Uterine smooth muscle cell (primary cell): ENCODE data around the gene COL9A2. TPM values are rescaled to one million over a fixed set of nuclear protein-coding genes. Genes with fewer than 3 reads are reported as not detected.

Source experiments
- total RNA-seq: library from RNA; depleted of rRNA; stranded (reverse); fragments of >200 nt; gene quantifications from 2 replicates; pipeline ENCODE4 v1.2.3, GENCODE V29; 2014

COL9A2 gene
- total RNA-seq = 0.55 and 1.00 TPM in 2 replicates

GRCh38 chr1:40316595-40317393, at the start of gene COL9A2:
TSS of gene COL9A2 (minus strand) at chr1:40317286. CDS start at chr1:40317197, 89 bp downstream.

DNA sequence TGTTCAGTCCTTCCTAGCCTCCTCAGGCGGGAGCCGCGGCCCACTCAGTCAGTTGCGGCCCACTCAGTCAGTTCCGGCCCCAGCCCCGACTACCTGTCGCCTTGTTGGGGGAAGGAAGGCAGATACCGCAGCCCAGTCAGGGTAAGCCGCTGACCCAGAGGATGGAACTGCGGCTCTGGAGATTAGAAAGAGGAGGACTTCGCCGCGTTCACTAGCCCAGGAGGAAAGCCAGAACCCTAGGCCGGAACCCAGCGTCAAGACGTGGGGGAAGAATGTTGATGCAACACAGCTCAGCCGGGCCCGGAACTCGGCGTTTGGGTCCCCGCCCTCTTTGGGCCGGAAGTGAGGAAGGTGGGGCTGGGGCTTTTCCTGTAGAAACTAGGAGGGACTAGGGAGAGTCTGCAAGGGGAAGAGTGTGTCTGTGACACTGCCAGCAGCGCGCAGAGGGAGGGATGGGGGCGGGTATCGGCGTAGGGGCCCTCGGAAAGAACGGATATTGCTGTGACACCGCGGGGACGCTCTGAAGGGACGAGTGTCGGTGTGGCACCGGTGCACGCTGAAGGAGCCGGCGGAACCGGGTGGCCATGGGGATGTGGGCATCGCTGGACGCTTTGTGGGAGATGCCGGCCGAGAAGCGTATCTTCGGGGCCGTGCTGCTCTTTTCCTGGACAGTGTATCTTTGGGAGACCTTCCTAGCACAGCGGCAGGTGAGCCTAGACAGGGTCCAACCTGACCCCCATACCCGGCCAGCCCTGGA, 59.2 kb downstream of the COL9A2 start, which contains the start of gene ZMPSTE24:
Gene ZMPSTE24 (plus strand): TSS at position 549 of the 757 bp plus-strand sequence. CDS start 36 bp downstream, at position 585.

Other genes with a start within 250 kb of the COL9A2 start
- 54.2 and 56.2 TPM in 2 replicates for gene PPT1, start 220.0 kb downstream of the COL9A2 start, total RNA-seq
- 28.5 and 29.7 TPM in 2 replicates for gene RLF, start 155.9 kb downstream of the COL9A2 start, total RNA-seq
- not detected in 2 replicates for gene TMCO2, start 69.3 kb downstream of the COL9A2 start, total RNA-seq
- gene ZMPSTE24, start 59.0 kb downstream of the COL9A2 start, total RNA-seq = 83.4 and 93.2 TPM in 2 replicates
- 12.4 and 23.0 TPM in 2 replicates for gene SMAP2, start 56.4 kb upstream of the COL9A2 start, total RNA-seq
- 2.2 and 5.3 TPM in 2 replicates for gene ZFP69B, start 133.2 kb upstream of the COL9A2 start, total RNA-seq
- gene ZFP69, start 160.0 kb upstream of the COL9A2 start, total RNA-seq = 2.9 and 3.2 TPM in 2 replicates
- gene EXO5, start 191.5 kb upstream of the COL9A2 start, total RNA-seq = 11.4 and 14.3 TPM in 2 replicates
- gene ZNF684, start 214.4 kb upstream of the COL9A2 start, total RNA-seq = 2.2 and 5.1 TPM in 2 replicates